GM19351 (cell line): ENCODE data around the gene TRAPPC12.
"Not testable (repeated sequence)": the region's sequence is repeated elsewhere in the genome, so short reads cannot be mapped to it uniquely, and the experiment has no call there.

Experiments used
- ATAC-seq: cut with Tn5 transposase; IDR thresholded peaks from one replicate; pipeline ENCODE4 v1.9.1; 2021; ENCODE audit warnings: mild to moderate bottlenecking, moderate library complexity; ENCODE audit not compliant: unreplicated experiment

Gene TRAPPC12

GRCh38 chr2:3498783-3499394 is 119.4 kb downstream of the TRAPPC12 start:
- no peak for ATAC-seq

GRCh38 chr2:3500326-3500899 is 120.9 kb downstream of the TRAPPC12 start:
- ATAC-seq, result no peak

- ATAC-seq, result no peak
These were observed 123.6 kb downstream of the TRAPPC12 start for GRCh38 chr2:3503046-3503445.

- ATAC-seq, result no peak
These were observed 124.0 kb downstream of the TRAPPC12 start for GRCh38 chr2:3503483-3503882.

GRCh38 chr2:3504741-3505140 is 125.2 kb downstream of the TRAPPC12 start:
- no peak for ATAC-seq

GRCh38 chr2:3505771-3506170 is 126.3 kb downstream of the TRAPPC12 start:
- ATAC-seq, result no peak

GRCh38 chr2:3512086-3512485 is 132.6 kb downstream of the TRAPPC12 start:
- no peak for ATAC-seq

GRCh38 chr2:3513026-3513810 is 133.7 kb downstream of the TRAPPC12 start:
- ATAC-seq, result no peak

GRCh38 chr2:3515438-3515837 is 135.9 kb downstream of the TRAPPC12 start:
- not testable (repeated sequence) for ATAC-seq

- no peak for ATAC-seq
These were observed 137.3 kb downstream of the TRAPPC12 start for GRCh38 chr2:3516831-3517230.

- ATAC-seq, result no peak
These were observed 138.5 kb downstream of the TRAPPC12 start for GRCh38 chr2:3517948-3518495.

- ATAC-seq, result peak; percentile 73
These were observed 139.2 kb downstream of the TRAPPC12 start for GRCh38 chr2:3518496-3519254.

- ATAC-seq, result peak; percentile 58
These were observed 140.0 kb downstream of the TRAPPC12 start, which contains the start of gene ADI1 for GRCh38 chr2:3519255-3520205. Gene ADI1, minus strand, starts transcription at chr2:3519531. Its CDS starts 44 bp downstream, at chr2:3519487.

- ATAC-seq, result no peak
These were observed 141.1 kb downstream of the TRAPPC12 start for GRCh38 chr2:3520591-3520990.

- ATAC-seq, result no peak
These were observed 143.5 kb downstream of the TRAPPC12 start for GRCh38 chr2:3522961-3523421.

GRCh38 chr2:3523551-3524041 is 144.1 kb downstream of the TRAPPC12 start:
- no peak for ATAC-seq

GRCh38 chr2:3526871-3527270 is 147.4 kb downstream of the TRAPPC12 start:
- no peak for ATAC-seq

GRCh38 chr2:3527886-3528785 is 148.6 kb downstream of the TRAPPC12 start:
- ATAC-seq, result no peak
